ENCODE measurements around the gene EXD1.

DNA sequence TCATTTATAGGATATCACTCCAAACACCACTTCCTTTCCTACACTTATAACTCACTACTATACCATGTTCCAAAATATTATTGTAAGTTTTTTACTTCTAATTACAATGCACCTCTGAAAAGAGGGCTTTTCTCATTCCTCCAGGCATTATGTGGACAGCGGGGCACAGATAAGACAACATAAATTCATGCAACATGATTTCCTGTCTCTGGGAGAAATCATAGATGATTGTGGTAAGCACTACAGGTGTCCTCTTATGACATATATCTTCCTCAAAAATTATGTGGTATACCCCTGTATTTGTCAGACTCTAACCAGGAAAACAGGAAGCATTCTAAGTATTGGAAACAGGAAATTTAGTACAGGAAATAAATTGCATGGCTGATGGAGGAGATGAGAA lies 68.8 kb downstream of the EXD1 start:
- TF ChIP-seq, protein P1, sequence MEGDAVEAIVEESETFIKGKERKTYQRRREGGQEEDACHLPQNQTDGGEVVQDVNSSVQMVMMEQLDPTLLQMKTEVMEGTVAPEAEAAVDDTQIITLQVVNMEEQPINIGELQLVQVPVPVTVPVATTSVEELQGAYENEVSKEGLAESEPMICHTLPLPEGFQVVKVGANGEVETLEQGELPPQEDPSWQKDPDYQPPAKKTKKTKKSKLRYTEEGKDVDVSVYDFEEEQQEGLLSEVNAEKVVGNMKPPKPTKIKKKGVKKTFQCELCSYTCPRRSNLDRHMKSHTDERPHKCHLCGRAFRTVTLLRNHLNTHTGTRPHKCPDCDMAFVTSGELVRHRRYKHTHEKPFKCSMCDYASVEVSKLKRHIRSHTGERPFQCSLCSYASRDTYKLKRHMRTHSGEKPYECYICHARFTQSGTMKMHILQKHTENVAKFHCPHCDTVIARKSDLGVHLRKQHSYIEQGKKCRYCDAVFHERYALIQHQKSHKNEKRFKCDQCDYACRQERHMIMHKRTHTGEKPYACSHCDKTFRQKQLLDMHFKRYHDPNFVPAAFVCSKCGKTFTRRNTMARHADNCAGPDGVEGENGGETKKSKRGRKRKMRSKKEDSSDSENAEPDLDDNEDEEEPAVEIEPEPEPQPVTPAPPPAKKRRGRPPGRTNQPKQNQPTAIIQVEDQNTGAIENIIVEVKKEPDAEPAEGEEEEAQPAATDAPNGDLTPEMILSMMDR (IDR thresholded peaks at IDR 0.05): no peak
- no peak for TF ChIP-seq POLR2A (IDR thresholded peaks at IDR 0.05)
